ENCODE data around the gene LARP4B.

LARP4B gene

DNA sequence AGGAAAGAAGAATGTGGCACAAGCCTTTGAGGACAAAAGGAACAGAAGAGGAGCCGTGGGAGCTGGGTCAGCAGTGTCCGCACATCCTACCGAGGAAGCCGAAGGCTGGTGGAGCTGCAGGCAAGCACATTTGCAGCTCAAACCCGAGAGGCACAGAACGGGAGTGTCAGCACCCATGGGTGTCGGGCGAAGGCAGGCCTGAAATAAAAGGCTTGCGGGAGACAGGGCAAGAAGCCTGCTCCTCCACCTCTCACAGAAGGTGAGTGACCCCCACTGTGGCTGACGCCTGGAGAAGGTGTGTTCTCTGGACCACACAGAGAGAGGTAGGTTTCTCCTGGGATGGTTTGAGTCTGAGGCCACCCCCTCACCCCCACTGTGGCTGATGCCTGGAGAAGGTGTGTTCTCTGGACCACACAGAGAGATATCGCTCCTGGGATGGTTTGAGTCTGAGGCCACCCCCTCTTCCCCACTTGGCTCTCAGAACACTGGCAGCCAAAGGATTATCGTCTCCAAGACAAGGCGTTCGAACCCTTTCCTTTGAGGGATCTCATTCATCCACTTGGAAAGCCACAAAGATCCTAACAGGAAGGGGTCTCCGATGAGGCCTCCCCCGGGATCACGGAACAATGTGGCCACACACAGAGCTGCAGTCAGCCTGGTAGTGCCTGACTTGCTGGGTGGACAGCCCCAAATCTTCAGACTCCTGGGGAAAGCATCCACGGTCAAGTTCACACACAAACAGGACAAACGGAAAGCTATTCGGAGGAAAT is 35.1 kb upstream of the LARP4B start:
- CTCF ChIA-PET = no interaction called here
- H3K9me3 ChIP-seq (ENCODE audit: control extremely low read depth in 1 of 5, control insufficient read depth in 4 of 5, insufficient read depth in 2 of 5, low read depth in 1 of 5, low read length in 4 of 5) = peaks cover 0 to 3% (median 0%) of the 10 kb centered on the region in 5 experiments
- no peak for DNase-seq
- peaks cover 0 to 15% (median 8%) of the 10 kb centered on the region in 5 experiments for H3K27me3 ChIP-seq (replicated peaks in 2 of 5; ENCODE audit: control insufficient read depth in 4 of 5, insufficient read depth in 5 of 5, low read length in 4 of 5)
- POLR2A ChIA-PET = no interaction called here
- no peaks in the 10 kb centered on the region for H3K36me3 ChIP-seq (ENCODE audit: control insufficient read depth in 4 of 4, insufficient read depth in 4 of 4, low read length in 3 of 4)
- H3K4me3 ChIP-seq (ENCODE audit: control insufficient read depth in 1 of 7, extremely low read depth in 1 of 7, insufficient read depth in 4 of 7, low read depth in 2 of 7, low read length in 6 of 7) = no peak overlapping the region
- H3K4me1 ChIP-seq (ENCODE audit: control extremely low read depth in 1 of 4, control insufficient read depth in 4 of 4, insufficient read depth in 4 of 4, low read length in 3 of 4) = peaks cover 0 to 9% (median 0%) of the 10 kb centered on the region in 4 experiments
- H3K27ac ChIP-seq (ENCODE audit: insufficient read depth in 1 of 2, low read depth in 1 of 2, low read length in 2 of 2, poor library complexity in 1 of 2, severe bottlenecking in 2 of 2) = no peak overlapping the region
- WGBS (ENCODE audit: insufficient coverage) = 88% methylated on average over 14 of the region's 20 CpGs

DNA sequence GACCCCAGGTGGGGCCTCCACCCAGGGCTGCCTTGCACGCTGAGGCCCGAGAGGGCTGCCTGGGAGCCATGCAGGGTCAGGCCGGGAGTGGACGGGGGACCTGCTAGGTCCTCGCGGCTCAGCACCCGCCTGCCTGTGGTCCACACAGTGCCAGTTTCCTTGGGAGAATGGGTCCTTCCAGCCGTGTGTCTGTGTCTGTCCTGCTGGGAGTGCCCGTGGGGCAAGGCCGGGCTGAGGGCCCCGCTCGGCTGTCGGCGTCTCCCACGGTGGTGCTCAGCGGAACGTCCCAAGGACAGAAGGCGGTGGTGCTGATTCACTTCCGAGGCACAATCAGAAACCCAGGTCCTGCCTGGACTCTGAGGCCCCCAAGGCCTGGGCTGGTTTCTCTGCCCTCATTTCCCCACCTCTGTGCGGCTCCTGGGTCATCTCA is 33.5 kb upstream of the LARP4B start:
- Histone ChIP-seq H3K27me3 (replicated peaks in 2 of 5; ENCODE audit: control insufficient read depth in 4 of 5, insufficient read depth in 5 of 5, low read length in 4 of 5) (peaks cover 0 to 15% (median 8%) of the 10 kb centered on the region in 5 experiments), H3K36me3 (ENCODE audit: control insufficient read depth in 4 of 4, insufficient read depth in 4 of 4, low read length in 3 of 4) (no peaks in the 10 kb centered on the region), H3K27ac (ENCODE audit: insufficient read depth in 1 of 2, low read depth in 1 of 2, low read length in 2 of 2, poor library complexity in 1 of 2, severe bottlenecking in 2 of 2) (no peak overlapping the region), H3K4me1 (ENCODE audit: control extremely low read depth in 1 of 4, control insufficient read depth in 4 of 4, insufficient read depth in 4 of 4, low read length in 3 of 4) (no peaks in the 10 kb centered on the region), H3K9me3 (ENCODE audit: control extremely low read depth in 1 of 5, control insufficient read depth in 4 of 5, insufficient read depth in 2 of 5, low read depth in 1 of 5, low read length in 4 of 5) (peaks cover 0 to 3% (median 0%) of the 10 kb centered on the region in 5 experiments), H3K4me3 (ENCODE audit: control insufficient read depth in 1 of 7, extremely low read depth in 1 of 7, insufficient read depth in 4 of 7, low read depth in 2 of 7, low read length in 6 of 7) (no peak overlapping the region)
- no peak for DNase-seq
- CTCF ChIA-PET = no interaction called here
- POLR2A ChIA-PET = no interaction called here
- 96% methylated on average over 19 of the region's 20 CpGs for WGBS (ENCODE audit: insufficient coverage)

DNA sequence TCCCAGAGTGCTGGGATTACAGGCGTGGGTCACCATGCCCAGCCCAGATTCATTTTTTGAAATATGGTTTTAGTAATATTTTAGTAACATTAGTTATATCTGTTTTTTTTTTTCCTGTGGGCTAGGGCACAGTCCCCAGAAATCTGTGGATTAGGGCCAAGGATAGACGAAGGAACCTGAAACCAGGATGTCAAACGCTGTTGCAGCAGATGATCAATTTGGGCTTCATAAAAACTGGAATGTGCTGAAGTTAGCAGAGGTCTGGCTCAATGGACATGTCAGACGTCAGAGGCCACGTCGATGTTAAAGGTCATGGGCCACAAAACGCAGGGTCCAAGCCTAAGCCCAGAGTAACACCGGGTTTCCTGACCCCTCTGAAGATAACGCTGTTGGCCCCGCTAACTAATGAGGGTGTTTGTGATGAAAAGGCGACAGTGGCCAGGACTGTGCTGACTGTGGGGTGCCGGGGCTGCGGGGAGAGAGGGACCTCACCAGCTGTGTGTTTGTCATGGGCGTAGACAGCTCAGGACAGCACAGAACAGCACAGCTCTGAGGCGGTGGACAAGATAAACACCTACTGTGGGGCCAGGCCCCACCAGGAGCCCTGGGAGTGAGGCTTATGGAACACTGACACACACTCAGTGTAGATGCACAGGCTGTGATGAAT is 32.9 kb upstream of the LARP4B start:
- Histone ChIP-seq H3K27me3 (replicated peaks in 2 of 5; ENCODE audit: control insufficient read depth in 4 of 5, insufficient read depth in 5 of 5, low read length in 4 of 5) (peaks cover 0 to 11% (median 3%) of the 10 kb centered on the region in 5 experiments), H3K4me3 (ENCODE audit: control insufficient read depth in 1 of 7, extremely low read depth in 1 of 7, insufficient read depth in 4 of 7, low read depth in 2 of 7, low read length in 6 of 7) (no peak overlapping the region), H3K4me1 (ENCODE audit: control extremely low read depth in 1 of 4, control insufficient read depth in 4 of 4, insufficient read depth in 4 of 4, low read length in 3 of 4) (no peaks in the 10 kb centered on the region), H3K27ac (ENCODE audit: insufficient read depth in 1 of 2, low read depth in 1 of 2, low read length in 2 of 2, poor library complexity in 1 of 2, severe bottlenecking in 2 of 2) (no peak overlapping the region), H3K36me3 (ENCODE audit: control insufficient read depth in 4 of 4, insufficient read depth in 4 of 4, low read length in 3 of 4) (no peaks in the 10 kb centered on the region), H3K9me3 (ENCODE audit: control extremely low read depth in 1 of 5, control insufficient read depth in 4 of 5, insufficient read depth in 2 of 5, low read depth in 1 of 5, low read length in 4 of 5) (peaks cover 0 to 3% (median 0%) of the 10 kb centered on the region in 5 experiments)
- no peak for DNase-seq
- CTCF ChIA-PET = no interaction called here
- POLR2A ChIA-PET = no interaction called here
- WGBS (ENCODE audit: insufficient coverage) = 99% methylated on average over 12 of the region's 15 CpGs

DNA sequence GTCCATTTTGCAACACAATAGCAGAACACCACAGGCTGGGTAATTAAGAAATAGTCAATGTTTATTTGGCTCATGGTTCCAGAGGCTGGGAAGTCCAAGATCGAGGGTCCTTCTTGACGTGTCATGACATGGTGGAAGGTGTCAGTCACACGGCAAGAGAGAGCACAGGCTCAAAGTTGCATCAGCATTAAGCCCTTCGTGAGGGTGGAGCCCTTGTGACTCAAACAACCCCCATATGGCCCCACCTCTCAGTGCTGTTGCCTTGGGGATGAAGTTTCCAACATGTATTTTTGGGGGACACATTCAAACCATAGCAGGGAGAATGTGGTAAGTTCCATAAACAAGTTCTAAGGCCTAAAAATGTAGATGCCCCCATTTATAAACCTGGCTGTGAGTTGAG is 32.1 kb upstream of the LARP4B start:
- ChIA-PET CTCF (no interaction called here), POLR2A (no interaction called here)
- H3K27ac ChIP-seq (ENCODE audit: insufficient read depth in 1 of 2, low read depth in 1 of 2, low read length in 2 of 2, poor library complexity in 1 of 2, severe bottlenecking in 2 of 2) = no peak overlapping the region
- H3K4me1 ChIP-seq (ENCODE audit: control extremely low read depth in 1 of 4, control insufficient read depth in 4 of 4, insufficient read depth in 4 of 4, low read length in 3 of 4) = no peaks in the 10 kb centered on the region
- DNase-seq = no peak
- H3K36me3 ChIP-seq (ENCODE audit: control insufficient read depth in 4 of 4, insufficient read depth in 4 of 4, low read length in 3 of 4) = no peaks in the 10 kb centered on the region
- peaks cover 0 to 5% (median 2%) of the 10 kb centered on the region in 5 experiments for H3K27me3 ChIP-seq (replicated peaks in 2 of 5; ENCODE audit: control insufficient read depth in 4 of 5, insufficient read depth in 5 of 5, low read length in 4 of 5)
- WGBS (ENCODE audit: insufficient coverage) = 96% methylated on average over 3 of the region's 4 CpGs
- H3K4me3 ChIP-seq (ENCODE audit: control insufficient read depth in 1 of 7, extremely low read depth in 1 of 7, insufficient read depth in 4 of 7, low read depth in 2 of 7, low read length in 6 of 7) = no peak overlapping the region
- H3K9me3 ChIP-seq (ENCODE audit: control extremely low read depth in 1 of 5, control insufficient read depth in 4 of 5, insufficient read depth in 2 of 5, low read depth in 1 of 5, low read length in 4 of 5) = peaks cover 0 to 3% (median 0%) of the 10 kb centered on the region in 5 experiments

DNA sequence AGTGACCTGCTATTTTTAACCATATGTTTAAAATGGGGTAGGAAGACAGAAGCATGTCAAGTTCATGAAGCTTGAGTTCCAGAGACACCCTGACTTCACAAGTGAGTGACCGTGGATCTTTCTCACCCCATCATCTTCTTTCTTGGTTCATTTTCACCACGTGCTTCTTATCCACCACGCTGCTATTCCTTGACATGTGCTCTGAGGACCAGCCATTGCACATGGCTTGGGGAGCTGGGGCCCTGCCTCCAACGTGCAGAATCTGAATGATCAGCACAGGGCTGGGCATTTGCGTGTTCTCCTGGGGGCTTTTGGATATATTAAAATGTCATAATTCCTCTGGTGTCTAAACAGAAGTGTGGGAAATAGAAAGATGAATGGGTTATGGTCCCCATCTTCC is 31.7 kb upstream of the LARP4B start:
- Histone ChIP-seq H3K4me3 (ENCODE audit: control insufficient read depth in 1 of 7, extremely low read depth in 1 of 7, insufficient read depth in 4 of 7, low read depth in 2 of 7, low read length in 6 of 7) (no peak overlapping the region), H3K27me3 (replicated peaks in 2 of 5; ENCODE audit: control insufficient read depth in 4 of 5, insufficient read depth in 5 of 5, low read length in 4 of 5) (peaks cover 0 to 2% (median under 1%) of the 10 kb centered on the region in 5 experiments), H3K4me1 (ENCODE audit: control extremely low read depth in 1 of 4, control insufficient read depth in 4 of 4, insufficient read depth in 4 of 4, low read length in 3 of 4) (no peaks in the 10 kb centered on the region), H3K9me3 (ENCODE audit: control extremely low read depth in 1 of 5, control insufficient read depth in 4 of 5, insufficient read depth in 2 of 5, low read depth in 1 of 5, low read length in 4 of 5) (peaks cover 0 to 3% (median 0%) of the 10 kb centered on the region in 5 experiments), H3K27ac (ENCODE audit: insufficient read depth in 1 of 2, low read depth in 1 of 2, low read length in 2 of 2, poor library complexity in 1 of 2, severe bottlenecking in 2 of 2) (no peak overlapping the region), H3K36me3 (ENCODE audit: control insufficient read depth in 4 of 4, insufficient read depth in 4 of 4, low read length in 3 of 4) (no peaks in the 10 kb centered on the region)
- POLR2A ChIA-PET = no interaction called here
- CTCF ChIA-PET = no interaction called here
- 94% methylated on average over 5 of the region's 5 CpGs for WGBS (ENCODE audit: insufficient coverage)
- DNase-seq = no peak

DNA sequence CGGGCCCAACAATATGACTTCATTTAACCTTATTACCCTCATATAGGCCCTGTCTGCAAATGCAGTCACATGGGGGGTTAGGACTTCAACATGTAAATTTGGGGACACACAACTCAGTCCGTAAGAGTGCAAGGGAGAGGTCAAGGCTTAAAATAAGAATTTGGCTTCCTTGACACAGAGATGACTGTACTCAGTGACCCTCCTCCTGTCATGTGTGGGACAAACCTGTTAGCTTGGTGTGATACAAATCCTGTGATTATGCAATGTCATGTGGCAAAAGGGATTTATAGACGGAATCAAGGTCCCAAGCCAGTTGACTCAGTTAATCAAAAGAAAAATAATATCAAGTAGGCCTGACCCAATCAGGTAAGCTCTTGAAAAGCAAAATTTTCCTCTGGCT is 30.8 kb upstream of the LARP4B start:
- WGBS (ENCODE audit: insufficient coverage) = 100% methylated on average over 2 of the region's 3 CpGs
- ChIA-PET POLR2A (interaction anchor here (1.1 kb wide), 1 partner anchor 16 kb away, joined by 3 read pairs; no protein-coding TSS in a partner anchor), CTCF (no interaction called here)
- Histone ChIP-seq H3K4me1 (ENCODE audit: control extremely low read depth in 1 of 4, control insufficient read depth in 4 of 4, insufficient read depth in 4 of 4, low read length in 3 of 4) (no peaks in the 10 kb centered on the region), H3K27ac (ENCODE audit: insufficient read depth in 1 of 2, low read depth in 1 of 2, low read length in 2 of 2, poor library complexity in 1 of 2, severe bottlenecking in 2 of 2) (no peak overlapping the region), H3K9me3 (ENCODE audit: control extremely low read depth in 1 of 5, control insufficient read depth in 4 of 5, insufficient read depth in 2 of 5, low read depth in 1 of 5, low read length in 4 of 5) (peaks cover 0 to 3% (median 0%) of the 10 kb centered on the region in 5 experiments), H3K36me3 (ENCODE audit: control insufficient read depth in 4 of 4, insufficient read depth in 4 of 4, low read length in 3 of 4) (no peaks in the 10 kb centered on the region), H3K4me3 (ENCODE audit: control insufficient read depth in 1 of 7, extremely low read depth in 1 of 7, insufficient read depth in 4 of 7, low read depth in 2 of 7, low read length in 6 of 7) (no peak overlapping the region), H3K27me3 (replicated peaks in 2 of 5; ENCODE audit: control insufficient read depth in 4 of 5, insufficient read depth in 5 of 5, low read length in 4 of 5) (peaks cover 0 to 2% (median 0%) of the 10 kb centered on the region in 5 experiments)
- no peak for DNase-seq

DNA sequence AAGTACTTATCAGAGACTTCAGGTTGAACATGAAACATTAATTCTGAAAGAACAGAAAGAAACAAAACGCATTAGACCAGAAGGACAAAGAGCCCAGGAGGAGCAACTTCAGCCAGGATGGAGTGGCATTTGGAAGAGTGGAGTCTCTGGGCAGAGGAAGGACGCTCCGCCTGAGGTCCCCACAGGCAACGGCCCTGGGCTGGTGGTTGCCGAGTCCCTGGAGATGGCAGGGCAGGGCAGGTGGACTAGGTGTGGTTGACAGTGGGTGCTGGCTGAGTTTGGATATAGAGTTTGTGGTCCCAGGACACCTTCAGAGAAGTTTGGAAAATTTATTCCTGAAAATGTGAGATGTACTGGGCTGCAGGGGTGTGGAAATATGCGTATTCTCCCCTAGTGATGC is 27.4 kb upstream of the LARP4B start:
- H3K9me3 ChIP-seq (ENCODE audit: control extremely low read depth in 1 of 5, control insufficient read depth in 4 of 5, insufficient read depth in 2 of 5, low read depth in 1 of 5, low read length in 4 of 5) = peaks cover 0 to 2% (median 0%) of the 10 kb centered on the region in 5 experiments
- no peak overlapping the region for H3K4me3 ChIP-seq (ENCODE audit: control insufficient read depth in 1 of 7, extremely low read depth in 1 of 7, insufficient read depth in 4 of 7, low read depth in 2 of 7, low read length in 6 of 7)
- peaks cover 0 to 8% (median 0%) of the 10 kb centered on the region in 4 experiments for H3K4me1 ChIP-seq (ENCODE audit: control extremely low read depth in 1 of 4, control insufficient read depth in 4 of 4, insufficient read depth in 4 of 4, low read length in 3 of 4)
- no peaks in the 10 kb centered on the region for H3K36me3 ChIP-seq (ENCODE audit: control insufficient read depth in 4 of 4, insufficient read depth in 4 of 4, low read length in 3 of 4)
- CTCF ChIA-PET = no interaction called here
- POLR2A ChIA-PET = no interaction called here
- no peak for DNase-seq
- 83% methylated on average over 4 of the region's 6 CpGs for WGBS (ENCODE audit: insufficient coverage)
- H3K27ac ChIP-seq (ENCODE audit: insufficient read depth in 1 of 2, low read depth in 1 of 2, low read length in 2 of 2, poor library complexity in 1 of 2, severe bottlenecking in 2 of 2) = no peak overlapping the region
- no peaks in the 10 kb centered on the region for H3K27me3 ChIP-seq (replicated peaks in 2 of 5; ENCODE audit: control insufficient read depth in 4 of 5, insufficient read depth in 5 of 5, low read length in 4 of 5)
